ENCODE measurements around the gene ERAL1.

GRCh38 chr17:28843816-28844148 is 11.0 kb upstream of the ERAL1 start:
- TF ChIP-seq, protein P1, sequence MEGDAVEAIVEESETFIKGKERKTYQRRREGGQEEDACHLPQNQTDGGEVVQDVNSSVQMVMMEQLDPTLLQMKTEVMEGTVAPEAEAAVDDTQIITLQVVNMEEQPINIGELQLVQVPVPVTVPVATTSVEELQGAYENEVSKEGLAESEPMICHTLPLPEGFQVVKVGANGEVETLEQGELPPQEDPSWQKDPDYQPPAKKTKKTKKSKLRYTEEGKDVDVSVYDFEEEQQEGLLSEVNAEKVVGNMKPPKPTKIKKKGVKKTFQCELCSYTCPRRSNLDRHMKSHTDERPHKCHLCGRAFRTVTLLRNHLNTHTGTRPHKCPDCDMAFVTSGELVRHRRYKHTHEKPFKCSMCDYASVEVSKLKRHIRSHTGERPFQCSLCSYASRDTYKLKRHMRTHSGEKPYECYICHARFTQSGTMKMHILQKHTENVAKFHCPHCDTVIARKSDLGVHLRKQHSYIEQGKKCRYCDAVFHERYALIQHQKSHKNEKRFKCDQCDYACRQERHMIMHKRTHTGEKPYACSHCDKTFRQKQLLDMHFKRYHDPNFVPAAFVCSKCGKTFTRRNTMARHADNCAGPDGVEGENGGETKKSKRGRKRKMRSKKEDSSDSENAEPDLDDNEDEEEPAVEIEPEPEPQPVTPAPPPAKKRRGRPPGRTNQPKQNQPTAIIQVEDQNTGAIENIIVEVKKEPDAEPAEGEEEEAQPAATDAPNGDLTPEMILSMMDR (IDR thresholded peaks at IDR 0.05; ENCODE audit: poor library complexity): no peak
- no peak for TF ChIP-seq EZH2 (IDR thresholded peaks at IDR 0.05; ENCODE audit: borderline replicate concordance)

All from hepatocyte (in vitro differentiated cells).